GM12892 (cell line): ENCODE data around the gene RACGAP1.

ENCODE experiments used
- POLR2AphosphoS5 ChIP-seq: IDR thresholded peaks from 2 replicates; pipeline ENCODE4 v1.6.1; 2011; ENCODE audit warnings: low read depth, low read length, control low read depth
- TAF1 ChIP-seq: IDR thresholded peaks from 2 replicates; pipeline ENCODE4 v1.6.1; 2011; ENCODE audit warnings: low read depth, mild to moderate bottlenecking, control low read depth, low read length, borderline replicate concordance

DNA sequence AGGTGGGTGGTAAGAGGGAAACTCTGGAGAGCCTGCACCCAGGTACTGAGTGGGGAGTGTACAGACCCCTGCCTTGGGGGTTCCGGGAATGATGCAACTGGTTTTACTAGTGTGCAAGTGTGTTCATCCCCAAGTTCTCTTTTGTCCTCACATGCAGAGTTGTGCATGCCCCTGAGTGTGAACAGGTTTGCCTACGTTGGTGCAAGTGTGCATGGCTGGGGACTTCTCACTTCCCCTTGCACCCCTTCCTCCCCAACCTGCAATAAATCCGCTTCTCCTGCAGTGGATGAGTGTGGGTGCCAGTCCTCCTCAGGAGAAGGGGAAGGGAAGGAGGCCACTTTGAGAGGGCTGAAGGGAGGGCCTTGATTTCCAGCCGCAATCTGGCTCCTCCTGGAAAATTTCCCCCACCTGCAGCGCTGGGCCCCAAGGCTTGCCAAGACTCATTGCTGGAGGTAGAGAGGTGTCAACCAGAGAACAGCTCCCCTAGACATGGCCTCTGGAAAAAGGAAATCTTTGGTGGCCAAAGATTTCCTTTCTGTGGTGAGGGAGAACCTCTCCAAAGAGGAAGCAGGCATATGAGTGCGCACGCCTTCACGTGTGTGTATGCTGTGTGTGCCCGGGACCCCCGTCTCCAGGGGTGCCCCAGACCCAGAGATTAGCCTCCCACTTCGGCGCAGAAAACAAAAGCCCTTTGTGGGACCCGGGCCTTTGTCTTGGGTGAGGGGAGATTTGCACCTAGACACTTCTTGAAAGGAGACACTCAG lies 69.2 kb downstream of the RACGAP1 start:
- no peak for TF ChIP-seq POLR2AphosphoS5
- TF ChIP-seq TAF1 = no peak
